ENCODE results near the gene AUNIP.

DNA sequence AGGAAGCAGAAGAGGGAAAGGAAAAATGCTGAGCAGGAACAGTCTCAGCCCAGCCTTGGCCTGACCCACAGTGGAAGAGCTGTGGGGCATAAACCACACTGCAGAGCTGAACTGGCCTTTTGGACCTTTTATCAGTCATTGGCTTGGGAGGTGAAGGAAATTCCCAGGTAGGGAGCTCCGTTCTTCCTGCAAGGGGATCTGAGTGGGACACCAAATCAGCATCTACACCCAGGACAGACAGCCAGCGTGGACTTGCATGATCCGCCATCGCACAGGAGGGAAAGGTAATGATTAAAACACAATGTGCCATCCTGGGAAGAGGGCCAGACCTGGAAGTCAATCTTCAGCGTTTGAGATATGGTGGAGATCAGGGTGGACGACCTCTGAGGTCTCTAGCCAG is 40.7 kb downstream of the AUNIP start:
- TF ChIP-seq, protein P1, sequence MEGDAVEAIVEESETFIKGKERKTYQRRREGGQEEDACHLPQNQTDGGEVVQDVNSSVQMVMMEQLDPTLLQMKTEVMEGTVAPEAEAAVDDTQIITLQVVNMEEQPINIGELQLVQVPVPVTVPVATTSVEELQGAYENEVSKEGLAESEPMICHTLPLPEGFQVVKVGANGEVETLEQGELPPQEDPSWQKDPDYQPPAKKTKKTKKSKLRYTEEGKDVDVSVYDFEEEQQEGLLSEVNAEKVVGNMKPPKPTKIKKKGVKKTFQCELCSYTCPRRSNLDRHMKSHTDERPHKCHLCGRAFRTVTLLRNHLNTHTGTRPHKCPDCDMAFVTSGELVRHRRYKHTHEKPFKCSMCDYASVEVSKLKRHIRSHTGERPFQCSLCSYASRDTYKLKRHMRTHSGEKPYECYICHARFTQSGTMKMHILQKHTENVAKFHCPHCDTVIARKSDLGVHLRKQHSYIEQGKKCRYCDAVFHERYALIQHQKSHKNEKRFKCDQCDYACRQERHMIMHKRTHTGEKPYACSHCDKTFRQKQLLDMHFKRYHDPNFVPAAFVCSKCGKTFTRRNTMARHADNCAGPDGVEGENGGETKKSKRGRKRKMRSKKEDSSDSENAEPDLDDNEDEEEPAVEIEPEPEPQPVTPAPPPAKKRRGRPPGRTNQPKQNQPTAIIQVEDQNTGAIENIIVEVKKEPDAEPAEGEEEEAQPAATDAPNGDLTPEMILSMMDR (IDR thresholded peaks at IDR 0.05) = no peak
- TF ChIP-seq, protein P2, sequence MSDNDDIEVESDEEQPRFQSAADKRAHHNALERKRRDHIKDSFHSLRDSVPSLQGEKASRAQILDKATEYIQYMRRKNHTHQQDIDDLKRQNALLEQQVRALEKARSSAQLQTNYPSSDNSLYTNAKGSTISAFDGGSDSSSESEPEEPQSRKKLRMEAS (CRISPR knock-in tag; IDR thresholded peaks at IDR 0.05) = no peak
- no peak for TF ChIP-seq KAT7 (CRISPR knock-in tag; IDR thresholded peaks at IDR 0.05; ENCODE audit: borderline replicate concordance)
- TF ChIP-seq, protein P3, sequence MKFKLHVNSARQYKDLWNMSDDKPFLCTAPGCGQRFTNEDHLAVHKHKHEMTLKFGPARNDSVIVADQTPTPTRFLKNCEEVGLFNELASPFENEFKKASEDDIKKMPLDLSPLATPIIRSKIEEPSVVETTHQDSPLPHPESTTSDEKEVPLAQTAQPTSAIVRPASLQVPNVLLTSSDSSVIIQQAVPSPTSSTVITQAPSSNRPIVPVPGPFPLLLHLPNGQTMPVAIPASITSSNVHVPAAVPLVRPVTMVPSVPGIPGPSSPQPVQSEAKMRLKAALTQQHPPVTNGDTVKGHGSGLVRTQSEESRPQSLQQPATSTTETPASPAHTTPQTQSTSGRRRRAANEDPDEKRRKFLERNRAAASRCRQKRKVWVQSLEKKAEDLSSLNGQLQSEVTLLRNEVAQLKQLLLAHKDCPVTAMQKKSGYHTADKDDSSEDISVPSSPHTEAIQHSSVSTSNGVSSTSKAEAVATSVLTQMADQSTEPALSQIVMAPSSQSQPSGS (CRISPR knock-in tag; IDR thresholded peaks at IDR 0.05; ENCODE audit: borderline replicate concordance, low read depth) = no peak
- TF ChIP-seq, protein P4, sequence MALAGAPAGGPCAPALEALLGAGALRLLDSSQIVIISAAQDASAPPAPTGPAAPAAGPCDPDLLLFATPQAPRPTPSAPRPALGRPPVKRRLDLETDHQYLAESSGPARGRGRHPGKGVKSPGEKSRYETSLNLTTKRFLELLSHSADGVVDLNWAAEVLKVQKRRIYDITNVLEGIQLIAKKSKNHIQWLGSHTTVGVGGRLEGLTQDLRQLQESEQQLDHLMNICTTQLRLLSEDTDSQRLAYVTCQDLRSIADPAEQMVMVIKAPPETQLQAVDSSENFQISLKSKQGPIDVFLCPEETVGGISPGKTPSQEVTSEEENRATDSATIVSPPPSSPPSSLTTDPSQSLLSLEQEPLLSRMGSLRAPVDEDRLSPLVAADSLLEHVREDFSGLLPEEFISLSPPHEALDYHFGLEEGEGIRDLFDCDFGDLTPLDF (CRISPR knock-in tag; IDR thresholded peaks at IDR 0.05) = no peak
- TF ChIP-seq, protein P5, sequence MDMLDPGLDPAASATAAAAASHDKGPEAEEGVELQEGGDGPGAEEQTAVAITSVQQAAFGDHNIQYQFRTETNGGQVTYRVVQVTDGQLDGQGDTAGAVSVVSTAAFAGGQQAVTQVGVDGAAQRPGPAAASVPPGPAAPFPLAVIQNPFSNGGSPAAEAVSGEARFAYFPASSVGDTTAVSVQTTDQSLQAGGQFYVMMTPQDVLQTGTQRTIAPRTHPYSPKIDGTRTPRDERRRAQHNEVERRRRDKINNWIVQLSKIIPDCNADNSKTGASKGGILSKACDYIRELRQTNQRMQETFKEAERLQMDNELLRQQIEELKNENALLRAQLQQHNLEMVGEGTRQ (CRISPR knock-in tag; IDR thresholded peaks at IDR 0.05) = no peak
- TF ChIP-seq, protein P6, sequence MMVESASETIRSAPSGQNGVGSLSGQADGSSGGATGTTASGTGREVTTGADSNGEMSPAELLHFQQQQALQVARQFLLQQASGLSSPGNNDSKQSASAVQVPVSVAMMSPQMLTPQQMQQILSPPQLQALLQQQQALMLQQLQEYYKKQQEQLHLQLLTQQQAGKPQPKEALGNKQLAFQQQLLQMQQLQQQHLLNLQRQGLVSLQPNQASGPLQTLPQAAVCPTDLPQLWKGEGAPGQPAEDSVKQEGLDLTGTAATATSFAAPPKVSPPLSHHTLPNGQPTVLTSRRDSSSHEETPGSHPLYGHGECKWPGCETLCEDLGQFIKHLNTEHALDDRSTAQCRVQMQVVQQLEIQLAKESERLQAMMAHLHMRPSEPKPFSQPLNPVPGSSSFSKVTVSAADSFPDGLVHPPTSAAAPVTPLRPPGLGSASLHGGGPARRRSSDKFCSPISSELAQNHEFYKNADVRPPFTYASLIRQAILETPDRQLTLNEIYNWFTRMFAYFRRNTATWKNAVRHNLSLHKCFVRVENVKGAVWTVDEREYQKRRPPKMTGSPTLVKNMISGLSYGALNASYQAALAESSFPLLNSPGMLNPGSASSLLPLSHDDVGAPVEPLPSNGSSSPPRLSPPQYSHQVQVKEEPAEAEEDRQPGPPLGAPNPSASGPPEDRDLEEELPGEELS (CRISPR knock-in tag; IDR thresholded peaks at IDR 0.05) = no peak
- no peak for TF ChIP-seq ZBTB21 (CRISPR knock-in tag; IDR thresholded peaks at IDR 0.05; ENCODE audit: borderline replicate concordance)
- no peak for TF ChIP-seq GABPB1 (CRISPR knock-in tag; IDR thresholded peaks at IDR 0.05)
- no peak for TF ChIP-seq TEAD4 (CRISPR knock-in tag; IDR thresholded peaks at IDR 0.05)

Data from WTC11 (cell line).